Hepatocyte (in vitro differentiated cells): Measurements from ENCODE around the gene CLCF1. TPM values are rescaled to one million over a fixed set of nuclear protein-coding genes. Genes with fewer than 3 reads are reported as not detected.

Experiments used
- DNase-seq: peaks from one replicate; pipeline ENCODE4 v3.0.0-alpha.2; 2016; ENCODE audit warnings: low spot score
- H2AFZ ChIP-seq: fragments of 200-600 bp; sonication (generic); 2 replicates; pipeline ENCODE4 v1.6.0; 2016; ENCODE audit warnings: antibody characterized with exemption, mild to moderate bottlenecking
- H3K27ac ChIP-seq: fragments of 200-600 bp; sonication (generic); 2 replicates; pipeline ENCODE4 v1.5.1; 2016; ENCODE audit warnings: mild to moderate bottlenecking
- H3K27me3 ChIP-seq: fragments of 200-600 bp; sonication (generic); 2 replicates; pipeline ENCODE4 v1.6.1; 2016
- H3K36me3 ChIP-seq: fragments of 200-600 bp; sonication (generic); replicated peaks from 2 replicates; pipeline ENCODE4 v1.5.1; 2016; ENCODE audit warnings: low read depth; ENCODE audit not compliant: insufficient read depth
- H3K4me1 ChIP-seq: fragments of 200-600 bp; sonication (generic); 2 replicates; pipeline ENCODE4 v1.5.1; 2016; ENCODE audit warnings: mild to moderate bottlenecking, moderate library complexity; ENCODE audit not compliant: insufficient read depth
- H3K4me2 ChIP-seq: fragments of 200-600 bp; sonication (generic); 2 replicates; pipeline ENCODE4 v1.6.0; 2016
- H3K4me3 ChIP-seq: fragments of 200-600 bp; sonication (generic); 2 replicates; pipeline ENCODE4 v1.5.1; 2016; ENCODE audit warnings: mild to moderate bottlenecking
- H3K79me2 ChIP-seq: fragments of 200-600 bp; sonication (generic); 2 replicates; pipeline ENCODE4 v1.6.0; 2017; ENCODE audit warnings: mild to moderate bottlenecking
- H3K9me2 ChIP-seq: fragments of 200-600 bp; sonication (generic); replicated peaks from 2 replicates; pipeline ENCODE4 v1.6.0; 2017; ENCODE audit warnings: mild to moderate bottlenecking; ENCODE audit not compliant: insufficient read depth
- H3K9me3 ChIP-seq: fragments of 200-600 bp; sonication (generic); 2 replicates; pipeline ENCODE4 v1.5.1; 2016; ENCODE audit warnings: low read depth, mild to moderate bottlenecking
- H4K20me1 ChIP-seq: fragments of 200-600 bp; sonication (generic); 2 replicates; pipeline ENCODE4 v1.6.0; 2016; ENCODE audit warnings: mild to moderate bottlenecking; ENCODE audit not compliant: insufficient read depth, poor library complexity, severe bottlenecking
- EZH2 ChIP-seq: fragments of 200-600 bp; sonication (generic); IDR thresholded peaks from 2 replicates; pipeline ENCODE4 v1.6.1; 2016; ENCODE audit warnings: antibody characterized with exemption, mild to moderate bottlenecking, borderline replicate concordance
- EZH2phosphoT487 ChIP-seq: fragments of 200-600 bp; sonication (generic); IDR thresholded peaks from one replicate; pipeline ENCODE4 v1.6.1; 2018; ENCODE audit warnings: antibody characterized with exemption, mild to moderate bottlenecking, low read depth, moderate library complexity; ENCODE audit not compliant: unreplicated experiment, severe bottlenecking
- WGBS: methylation state at CpG from one replicate; pipeline ENCODE4 v1.1.6; 2016; ENCODE audit warnings: low lambda C conversion rate; ENCODE audit errors: missing lambda C conversion rate; 5-methylcytosine and 5-hydroxymethylcytosine counted together
- polyA plus RNA-seq: library from polyadenylated mRNA; unstranded; fragments of >200 nt; fragmentation: Nextera tagmentation; extraction: Ambion mirVana; gene quantifications from 2 replicates; pipeline ENCODE4 v1.2.1, GENCODE V29; 2016
- total RNA-seq: library from RNA; depleted of rRNA; stranded (reverse); fragments of >200 nt; gene quantifications from 2 replicates; pipeline ENCODE4 v1.2.3, GENCODE V29; 2014
- TF ChIP-seq, protein P1 (sequence below): fragments of 200-600 bp; sonication (generic); IDR thresholded peaks from 2 replicates; pipeline ENCODE4 v1.5.1; 2016; ENCODE audit warnings: antibody characterized with exemption, mild to moderate bottlenecking; ENCODE audit not compliant: poor library complexity

The CLCF1 gene
- total and polyA plus RNA-seq, 2 experiments from 2014 or later, result 9.4 to 13.2 TPM

DNA sequence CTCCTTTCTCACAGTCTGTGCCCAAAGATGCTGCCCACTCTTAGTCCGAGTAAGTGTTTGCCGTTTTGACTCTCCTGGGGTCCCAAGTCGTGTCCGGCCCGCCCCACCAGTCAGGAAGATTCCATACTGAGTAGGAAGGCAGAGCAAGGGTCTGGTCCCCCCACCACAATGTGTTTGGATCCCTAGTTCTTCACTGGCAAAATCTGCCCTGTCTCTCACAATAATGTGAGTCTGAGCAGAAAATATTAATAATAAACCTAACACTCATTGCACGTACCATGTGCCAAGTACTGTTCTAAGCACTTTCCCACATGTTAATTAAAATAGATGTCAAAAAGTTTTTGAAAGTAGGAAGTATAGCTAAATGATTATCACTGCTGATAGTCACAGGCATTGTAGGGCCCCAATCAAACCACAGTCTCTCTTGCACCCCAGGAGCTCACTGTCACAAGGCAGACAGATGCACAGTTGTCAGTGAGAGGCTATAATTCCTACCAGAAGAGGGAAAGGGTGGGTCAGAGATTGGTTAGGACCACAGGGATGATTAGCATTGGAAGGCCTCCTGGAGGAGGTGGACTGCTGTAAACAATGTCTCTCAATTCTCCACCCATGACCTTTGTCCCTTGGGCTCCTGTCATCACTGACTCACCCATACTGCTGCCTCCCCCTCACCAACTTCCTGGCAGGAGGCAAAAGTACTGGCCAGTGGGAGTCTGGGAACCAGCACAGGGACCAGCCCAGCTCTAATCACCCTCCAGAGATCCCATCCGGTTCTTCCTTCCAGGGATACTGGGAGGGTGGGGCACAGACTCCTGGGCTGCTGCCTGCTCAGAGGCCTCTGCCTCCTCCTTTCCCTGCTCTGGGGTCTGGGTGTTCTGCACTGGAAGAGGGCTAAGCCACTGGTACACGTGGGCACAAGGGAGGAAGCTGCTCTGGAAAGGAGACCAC is 19.0 kb downstream of the CLCF1 start:
- DNase-seq, result peak; percentile 93
- Histone ChIP-seq H3K4me1 (peaks cover 52% of the 10 kb centered on the region), H3K9me3 (no peaks in the 10 kb centered on the region), H4K20me1 (no peaks in the 10 kb centered on the region), H3K9me2 (no peaks in the 10 kb centered on the region), H3K4me3 (no peak overlapping the region), H3K27ac (peak overlapping the region; percentile 99), H2AFZ (no peak overlapping the region), H3K27me3 (no peaks in the 10 kb centered on the region), H3K79me2 (peaks cover 20% of the 10 kb centered on the region), H3K4me2 (peak overlapping the region; percentile 92), H3K36me3 (no peaks in the 10 kb centered on the region)
- TF ChIP-seq, protein P1, sequence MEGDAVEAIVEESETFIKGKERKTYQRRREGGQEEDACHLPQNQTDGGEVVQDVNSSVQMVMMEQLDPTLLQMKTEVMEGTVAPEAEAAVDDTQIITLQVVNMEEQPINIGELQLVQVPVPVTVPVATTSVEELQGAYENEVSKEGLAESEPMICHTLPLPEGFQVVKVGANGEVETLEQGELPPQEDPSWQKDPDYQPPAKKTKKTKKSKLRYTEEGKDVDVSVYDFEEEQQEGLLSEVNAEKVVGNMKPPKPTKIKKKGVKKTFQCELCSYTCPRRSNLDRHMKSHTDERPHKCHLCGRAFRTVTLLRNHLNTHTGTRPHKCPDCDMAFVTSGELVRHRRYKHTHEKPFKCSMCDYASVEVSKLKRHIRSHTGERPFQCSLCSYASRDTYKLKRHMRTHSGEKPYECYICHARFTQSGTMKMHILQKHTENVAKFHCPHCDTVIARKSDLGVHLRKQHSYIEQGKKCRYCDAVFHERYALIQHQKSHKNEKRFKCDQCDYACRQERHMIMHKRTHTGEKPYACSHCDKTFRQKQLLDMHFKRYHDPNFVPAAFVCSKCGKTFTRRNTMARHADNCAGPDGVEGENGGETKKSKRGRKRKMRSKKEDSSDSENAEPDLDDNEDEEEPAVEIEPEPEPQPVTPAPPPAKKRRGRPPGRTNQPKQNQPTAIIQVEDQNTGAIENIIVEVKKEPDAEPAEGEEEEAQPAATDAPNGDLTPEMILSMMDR, result no peak
- TF ChIP-seq EZH2phosphoT487, result no peak
- TF ChIP-seq EZH2, result no peak
- 34% methylated on average over 8 of the region's 8 CpGs for WGBS

DNA sequence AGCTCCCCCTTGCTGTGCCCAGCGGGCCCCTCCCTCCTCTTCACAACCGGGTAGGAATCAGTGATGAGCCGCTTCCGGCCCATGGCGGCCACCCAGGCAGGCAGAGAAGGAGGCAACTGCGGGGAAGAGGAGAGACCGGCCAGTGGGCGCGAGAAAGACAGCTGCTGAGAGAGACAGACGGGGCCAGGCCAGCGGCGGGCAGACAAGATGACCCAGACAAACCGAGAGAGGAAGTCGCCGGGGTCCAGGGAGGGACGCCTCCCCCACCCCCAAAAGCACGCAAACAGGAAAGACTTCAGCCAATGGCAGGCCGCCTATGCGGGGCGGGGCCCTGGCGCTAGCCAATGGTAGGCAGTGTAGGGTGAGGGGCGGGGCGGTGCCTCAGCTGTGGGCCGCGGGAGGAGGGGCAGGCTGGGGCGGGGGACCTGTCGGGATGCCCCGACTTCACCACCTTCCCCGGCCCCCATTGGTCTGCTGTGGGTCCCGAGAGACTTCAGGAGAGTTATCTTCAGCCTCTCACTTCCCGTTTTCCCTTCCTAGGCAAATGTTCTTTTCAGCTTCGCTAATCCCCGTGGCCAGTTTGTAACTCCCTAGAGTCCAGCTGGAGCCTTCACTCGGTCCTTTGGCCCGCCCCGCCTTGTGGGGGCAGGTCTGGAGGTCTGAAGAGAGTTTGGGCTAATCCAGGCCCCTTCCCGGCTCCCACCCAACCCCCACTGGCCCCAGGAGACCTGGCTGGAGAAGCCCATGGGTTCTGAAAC is 19.9 kb downstream of the CLCF1 start, which contains the start of gene POLD4:
POLD4 (minus strand) TSS at position 230 of the 758 bp plus-strand sequence; CDS start at position 83, 147 bp downstream.
- peaks cover 20% of the 10 kb centered on the region for H3K79me2 ChIP-seq
- under 1% methylated on average over 22 of the region's 37 CpGs for WGBS
- no peaks in the 10 kb centered on the region for H3K9me2 ChIP-seq
- no peaks in the 10 kb centered on the region for H3K27me3 ChIP-seq
- TF ChIP-seq EZH2 (no peak), EZH2phosphoT487 (no peak)
- TF ChIP-seq, protein P1, result no peak
- peak within 1 kb of the TSS; percentile 25 for H2AFZ ChIP-seq
- H3K4me1 ChIP-seq, result peaks cover 52% of the 10 kb centered on the region
- H3K27ac ChIP-seq, result peak within 1 kb of the TSS; percentile 99
- no peaks in the 10 kb centered on the region for H3K9me3 ChIP-seq
- no peaks in the 10 kb centered on the region for H4K20me1 ChIP-seq
- H3K4me2 ChIP-seq, result peak within 1 kb of the TSS; percentile 92
- H3K36me3 ChIP-seq, result no peaks in the 10 kb centered on the region
- DNase-seq, result peak; percentile 99
- peak within 1 kb of the TSS; percentile 50 for H3K4me3 ChIP-seq

DNA sequence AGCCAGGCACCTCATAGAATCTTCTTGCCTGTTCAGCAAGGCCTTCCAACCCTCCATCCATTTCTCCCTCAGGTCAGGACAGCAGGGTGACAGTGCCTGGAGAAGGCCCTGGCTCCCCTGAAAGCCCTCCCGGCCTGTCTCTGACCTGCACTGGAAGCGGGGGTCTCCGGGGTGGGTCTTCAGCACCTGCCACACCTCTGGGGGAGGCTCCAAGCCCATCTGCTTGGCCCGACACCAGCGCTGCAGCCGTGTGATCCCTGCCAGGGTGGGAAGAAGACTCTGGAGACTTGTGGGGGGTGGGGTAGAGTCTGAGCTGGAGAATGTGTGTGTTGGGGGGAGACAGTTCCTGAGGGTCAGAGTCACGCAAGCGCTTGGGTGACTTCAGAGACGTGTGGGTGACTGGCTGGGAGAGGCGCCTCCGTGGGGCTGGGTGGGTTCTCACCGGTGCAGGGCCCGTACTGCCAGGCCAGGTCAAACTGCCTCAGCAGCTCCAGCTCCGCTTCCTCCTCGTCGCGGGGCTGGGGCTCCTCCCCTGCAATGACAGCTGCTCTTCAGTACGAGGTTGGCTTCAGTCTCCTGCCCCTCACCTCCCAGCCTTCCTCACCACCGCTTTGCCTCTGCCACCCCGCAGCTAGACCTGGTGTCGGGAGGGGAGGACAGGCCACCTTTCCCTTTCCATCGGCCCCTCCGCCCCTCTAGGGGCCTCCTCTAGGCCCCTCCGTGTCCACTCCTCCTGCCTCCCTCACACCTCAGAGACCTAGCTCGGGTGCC is 20.7 kb downstream of the CLCF1 start:
- H3K27ac ChIP-seq, result peak overlapping the region; percentile 99
- H3K79me2 ChIP-seq, result peaks cover 20% of the 10 kb centered on the region
- H3K9me3 ChIP-seq, result no peaks in the 10 kb centered on the region
- peak; percentile 70 for DNase-seq
- no peaks in the 10 kb centered on the region for H4K20me1 ChIP-seq
- TF ChIP-seq, protein P1, result no peak
- TF ChIP-seq EZH2 (no peak), EZH2phosphoT487 (no peak)
- 21% methylated on average over 24 of the region's 25 CpGs for WGBS
- peak overlapping the region; percentile 50 for H3K4me3 ChIP-seq
- peak overlapping the region; percentile 92 for H3K4me2 ChIP-seq
- no peaks in the 10 kb centered on the region for H3K9me2 ChIP-seq
- no peaks in the 10 kb centered on the region for H3K36me3 ChIP-seq
- peaks cover 56% of the 10 kb centered on the region for H3K4me1 ChIP-seq
- peak overlapping the region; percentile 25 for H2AFZ ChIP-seq
- no peaks in the 10 kb centered on the region for H3K27me3 ChIP-seq
